ENCODE measurements around the gene NOP53.
"Not testable (repeated sequence)": the region's sequence is repeated elsewhere in the genome, so short reads cannot be mapped to it uniquely, and the experiment has no call there.

NOP53 gene

GRCh38 chr19:47755065-47755761, 9.9 kb downstream of the NOP53 start:
- no peak for DNase-seq

DNA sequence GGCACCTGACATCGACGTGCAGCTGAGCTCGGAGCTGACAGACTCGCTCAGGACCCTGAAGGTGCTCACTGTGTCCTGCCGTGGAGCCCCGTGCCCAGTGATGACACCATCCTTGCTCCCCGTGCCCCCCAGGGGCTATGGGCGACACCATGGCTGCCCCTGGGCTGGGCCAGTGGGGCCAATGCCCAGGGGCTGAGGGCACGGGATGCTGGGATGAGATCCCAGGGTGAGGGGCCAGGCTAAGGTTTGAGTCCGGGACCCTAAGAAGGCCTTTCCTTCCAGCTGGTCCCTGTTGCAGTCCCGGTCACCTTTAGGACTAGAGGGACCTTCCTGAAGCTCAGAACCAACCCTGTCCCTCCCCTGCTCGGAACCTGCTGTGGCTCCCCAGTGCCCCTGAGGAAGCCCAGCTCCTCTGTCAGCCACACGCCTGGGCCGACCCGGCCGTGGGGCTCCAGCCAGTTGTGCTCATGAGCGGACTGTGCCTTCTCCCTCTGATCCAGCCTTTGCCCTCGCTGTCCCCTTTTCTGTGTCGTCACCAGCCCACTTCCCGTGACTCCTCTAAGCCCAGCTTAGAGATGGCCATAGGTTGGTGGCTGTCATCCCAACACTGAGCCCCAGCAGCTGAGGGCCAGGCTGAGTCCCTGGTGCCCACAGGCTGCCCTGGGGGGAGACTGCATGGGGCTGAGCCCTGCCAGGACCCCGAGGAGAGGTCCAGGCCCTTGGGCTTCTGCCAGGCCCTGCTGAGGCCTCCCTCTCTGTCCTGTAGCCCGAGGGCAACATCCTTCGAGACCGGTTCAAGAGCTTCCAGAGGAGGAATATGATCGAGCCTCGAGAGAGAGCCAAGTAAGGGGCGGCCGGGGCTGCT, 10.6 kb downstream of the NOP53 start:
- no peak for DNase-seq

DNA sequence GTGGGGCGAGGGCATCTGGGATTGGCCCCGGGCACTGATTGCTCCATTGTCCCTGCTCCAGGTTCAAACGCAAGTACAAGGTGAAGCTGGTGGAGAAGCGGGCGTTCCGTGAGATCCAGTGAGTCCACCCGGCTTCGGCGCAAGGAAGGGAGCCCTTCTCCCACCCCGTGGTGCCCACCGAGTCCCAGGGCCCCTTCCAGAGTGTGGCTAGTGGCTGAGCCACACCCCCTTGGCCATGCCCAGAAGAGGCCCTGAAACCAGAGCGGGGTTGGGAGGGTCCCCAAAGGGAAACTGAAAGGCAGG, 11.2 kb downstream of the NOP53 start:
- no peak for DNase-seq

DNA sequence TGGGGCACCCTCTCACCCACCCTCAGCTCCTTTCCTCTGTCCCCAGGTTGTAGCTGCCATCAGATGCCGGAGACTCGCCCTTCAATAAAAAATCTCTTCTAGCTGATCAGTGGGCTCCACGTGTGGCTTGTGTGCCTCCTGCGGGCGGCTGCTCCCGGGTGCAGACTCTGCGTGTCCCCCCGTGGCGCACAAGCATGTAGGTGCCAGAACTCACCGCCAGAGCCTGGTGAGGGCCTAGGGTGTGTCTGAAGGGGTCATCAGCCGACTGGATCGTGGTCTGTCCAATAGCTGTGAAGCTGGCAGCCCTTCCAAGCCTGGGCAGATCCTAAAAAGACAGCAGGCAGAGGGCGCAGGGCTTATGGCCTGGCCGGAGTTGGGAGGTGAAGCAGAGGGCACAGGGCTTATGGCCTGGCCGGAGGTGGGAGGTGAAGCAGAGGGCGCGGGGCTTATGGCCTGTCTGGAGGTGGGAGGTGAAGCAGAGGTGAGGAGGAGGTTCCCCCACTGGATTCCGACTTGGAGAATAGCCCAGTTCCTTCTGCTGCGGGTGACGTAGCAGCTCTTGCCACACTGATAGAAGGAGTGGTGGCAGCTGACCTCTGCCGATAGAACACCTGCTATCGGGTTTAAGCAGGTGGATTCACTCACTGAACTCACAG, 11.7 kb downstream of the NOP53 start:
- DNase-seq = no peak

DNA sequence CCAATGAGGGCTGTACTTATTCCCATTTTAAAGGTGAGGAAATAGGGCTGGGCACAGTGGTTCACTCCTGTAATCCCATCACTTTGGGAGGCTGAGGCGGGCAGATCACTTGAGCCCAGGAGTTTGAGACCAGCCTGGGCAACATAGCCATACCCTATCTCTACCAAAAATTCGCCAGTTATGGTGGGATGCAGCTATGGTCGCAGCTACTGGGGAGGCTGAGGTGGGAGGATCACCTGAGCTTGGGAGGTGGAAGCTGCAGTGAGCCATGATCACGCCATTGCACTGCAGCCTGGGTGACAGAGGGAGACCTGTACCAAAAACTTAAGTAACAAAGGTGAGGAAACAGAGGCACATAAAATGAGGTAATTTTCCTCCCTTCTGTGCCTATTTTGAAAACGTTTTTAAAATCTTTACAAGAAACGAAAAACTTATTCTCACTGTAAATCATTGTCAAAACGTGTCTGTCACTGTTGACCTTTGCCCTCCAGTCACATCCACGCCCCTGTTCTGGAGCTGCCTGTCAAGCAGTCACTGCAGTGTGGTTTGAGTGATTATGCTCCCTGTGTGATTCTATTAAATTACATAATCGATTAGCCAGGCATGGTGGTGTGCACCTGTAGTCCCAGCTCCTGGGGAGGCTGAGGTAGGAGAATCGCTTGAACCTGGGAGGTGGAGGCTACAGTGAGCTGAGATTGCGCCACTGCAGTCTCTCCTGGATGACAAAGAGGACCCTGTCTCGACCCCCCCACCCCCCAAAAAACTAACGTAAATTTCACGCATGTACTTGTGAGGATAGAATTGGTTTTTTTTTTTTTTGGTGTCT, 12.5 kb downstream of the NOP53 start:
- no peak for DNase-seq

DNA sequence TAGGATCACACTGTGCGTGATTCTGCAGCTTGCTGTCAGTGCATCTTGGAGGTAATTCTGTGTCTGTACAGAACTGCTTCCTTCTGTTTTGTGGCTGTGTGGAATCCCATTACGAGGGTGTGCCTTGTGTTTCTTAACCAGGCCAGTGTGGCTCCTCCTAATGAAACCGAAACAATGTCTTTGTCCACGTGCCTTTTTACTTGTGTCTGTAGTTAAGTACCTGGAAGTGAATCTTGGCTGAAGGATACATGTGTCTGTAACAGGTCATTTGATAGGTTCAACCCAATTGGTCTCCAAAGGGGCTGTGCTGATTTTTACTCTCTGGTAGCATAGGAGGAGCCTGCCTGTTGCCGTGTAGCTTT, 13.1 kb downstream of the NOP53 start:
- no peak for DNase-seq

GRCh38 chr19:47760632-47760999, 15.3 kb downstream of the NOP53 start:
- DNase-seq = no peak

GRCh38 chr19:47761566-47761965, 16.2 kb downstream of the NOP53 start:
- DNase-seq = no peak

DNA sequence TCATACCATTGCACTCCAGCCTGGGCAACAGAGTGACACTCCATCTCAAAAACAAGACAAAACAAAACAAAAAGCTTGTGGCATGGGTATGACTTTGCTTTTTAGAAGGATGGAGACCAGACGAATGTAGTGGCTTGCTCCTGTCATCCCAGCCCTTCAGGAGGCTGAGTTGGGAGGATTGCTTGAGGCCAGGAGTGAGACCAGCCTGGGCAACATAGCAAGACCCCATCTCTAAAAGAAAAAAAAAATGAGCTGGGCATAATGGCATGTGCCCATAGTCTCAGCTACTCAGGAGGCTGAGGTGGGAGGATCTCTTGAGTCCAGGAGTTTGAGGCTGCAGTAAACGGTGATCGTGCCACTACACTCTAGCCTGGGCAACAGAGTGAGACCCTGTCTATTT, 16.8 kb downstream of the NOP53 start:
- DNase-seq = no peak

DNA sequence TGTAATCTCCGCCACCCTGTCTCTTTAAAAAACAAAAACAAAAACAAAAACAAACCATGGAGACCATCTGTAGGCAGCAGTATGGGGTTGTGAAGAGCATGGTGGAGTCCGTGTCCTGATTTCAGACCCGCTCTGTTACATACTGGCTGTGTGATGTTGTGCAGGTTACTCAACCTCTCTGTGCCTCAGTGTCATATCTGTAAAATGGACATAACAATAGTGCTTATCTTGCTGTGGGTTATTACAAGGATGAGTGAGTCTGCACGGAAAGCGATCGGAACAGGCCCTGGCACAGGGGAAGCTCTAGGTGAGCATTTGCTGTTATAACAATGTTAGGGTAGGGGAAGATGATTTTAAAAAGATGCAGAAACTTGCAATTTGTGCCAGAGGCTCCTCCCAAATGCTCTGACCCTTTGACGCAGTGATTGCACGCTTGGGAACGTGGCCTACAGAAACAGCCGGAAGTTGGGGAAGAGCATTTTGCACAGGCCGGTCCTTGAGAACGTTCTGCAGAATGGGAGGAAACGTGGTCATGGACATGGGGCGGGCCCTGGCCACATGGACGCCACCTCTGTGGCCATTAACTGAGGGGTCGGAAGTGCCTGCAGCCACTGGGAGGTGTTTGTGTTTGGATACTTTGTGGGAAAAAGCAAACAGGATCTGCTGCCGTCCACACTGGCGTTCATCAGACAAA, 17.4 kb downstream of the NOP53 start:
- DNase-seq = no peak

DNA sequence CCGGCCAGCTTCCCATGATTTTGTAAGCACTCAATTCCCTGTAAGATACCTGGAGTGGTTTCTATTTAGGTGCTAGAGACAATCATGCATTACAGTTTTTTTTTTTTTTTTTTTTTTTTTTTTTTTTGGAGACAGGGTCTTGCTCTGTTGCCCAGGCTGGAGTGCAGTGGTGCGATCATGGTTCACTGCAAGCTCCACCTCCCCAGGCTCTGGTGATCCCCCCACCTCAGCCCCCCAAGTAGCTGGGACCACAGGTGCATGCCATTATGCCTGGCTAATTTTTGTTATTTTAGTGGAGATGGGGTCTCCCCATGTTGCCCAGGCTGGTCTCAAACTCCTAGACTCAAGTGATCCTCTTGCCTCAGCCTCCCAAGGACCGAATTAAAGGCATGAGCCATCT, 19.4 kb downstream of the NOP53 start:
- DNase-seq = not testable (repeated sequence)

DNA sequence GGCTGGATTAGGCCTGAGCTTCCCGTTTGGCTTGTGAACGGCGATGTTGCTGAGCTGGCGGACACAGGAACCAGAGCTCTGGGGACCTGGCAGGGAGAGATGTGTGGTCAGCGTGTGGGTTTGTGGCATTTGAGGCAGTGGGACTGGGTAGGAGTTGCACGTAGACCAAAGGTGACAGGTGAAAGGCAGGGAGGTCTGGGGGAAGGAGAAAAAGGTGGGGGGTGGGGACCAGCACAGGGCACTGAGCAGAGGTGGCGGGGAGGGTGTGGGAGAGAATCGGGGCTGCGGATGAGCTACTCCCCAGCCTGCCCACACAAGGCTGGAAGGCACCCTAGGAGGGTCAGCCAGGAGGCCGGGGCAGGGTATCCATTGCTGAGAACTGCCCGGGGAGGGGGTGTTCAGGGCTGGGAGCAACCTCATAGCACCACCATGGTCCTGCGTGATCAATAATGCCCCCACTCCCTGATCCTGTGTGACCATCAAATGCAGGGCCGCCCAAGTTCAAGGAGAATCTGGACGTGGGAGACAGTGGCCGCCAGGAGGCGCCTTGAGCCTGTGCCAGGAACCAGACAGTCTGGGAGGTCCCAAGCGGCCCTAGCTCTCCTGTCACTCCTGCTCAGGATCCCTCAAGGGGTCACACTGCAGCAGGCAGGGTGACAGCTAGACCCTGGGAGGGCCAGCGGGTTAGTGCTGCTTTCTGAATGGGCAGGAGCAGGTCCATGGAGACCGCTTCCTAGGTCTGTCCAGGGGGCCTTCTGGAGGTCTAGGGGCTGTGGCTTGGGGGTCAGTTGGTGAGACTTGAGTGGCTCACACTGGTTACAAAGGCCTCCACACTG, 20.4 kb downstream of the NOP53 start:
- DNase-seq = peak; percentile 49 to 59

GRCh38 chr19:47766359-47766620, 20.9 kb downstream of the NOP53 start:
- no peak for DNase-seq

DNA sequence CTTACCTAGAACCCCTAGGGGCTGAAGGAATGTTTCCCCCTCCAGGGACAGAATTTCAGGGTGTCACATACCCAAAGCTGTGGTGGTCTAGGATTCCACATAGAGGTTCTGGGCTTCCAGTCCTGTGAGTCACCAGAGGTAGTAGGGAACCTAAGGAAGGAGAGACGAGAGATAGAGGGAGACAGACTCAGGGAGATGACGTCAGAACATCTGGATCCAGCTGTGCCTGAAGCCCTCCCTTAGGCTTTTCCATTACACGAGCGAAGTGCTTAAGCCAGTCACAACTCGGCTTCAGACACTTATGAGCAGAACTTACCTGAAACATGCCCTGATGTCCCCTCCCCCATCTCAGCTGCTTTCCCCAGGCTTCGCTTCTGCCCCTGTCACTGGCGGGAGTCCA, 21.3 kb downstream of the NOP53 start:
- no peak for DNase-seq

DNA sequence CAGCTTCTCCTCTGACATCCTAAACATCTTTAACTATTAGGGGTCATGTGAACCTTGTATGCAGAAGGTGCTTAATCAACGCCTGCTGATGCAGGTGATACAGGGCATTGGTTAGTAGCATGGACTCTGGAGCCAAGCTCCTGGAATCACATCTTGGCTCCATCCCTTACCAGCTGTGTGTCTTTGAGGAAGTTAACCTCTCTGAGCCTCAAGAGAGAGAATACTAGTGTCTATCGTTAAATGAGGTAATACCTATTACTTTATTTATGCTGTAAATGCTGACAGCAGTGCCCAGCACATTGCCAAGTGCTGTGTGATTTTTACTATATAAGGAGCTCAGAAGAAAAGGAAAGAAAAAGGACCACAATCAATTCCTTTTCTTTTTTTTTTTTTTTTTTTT, 22.0 kb downstream of the NOP53 start:
- no peak for DNase-seq

- no peak for DNase-seq
Measured at GRCh38 chr19:47768604-47769003, 23.3 kb downstream of the NOP53 start.

DNA sequence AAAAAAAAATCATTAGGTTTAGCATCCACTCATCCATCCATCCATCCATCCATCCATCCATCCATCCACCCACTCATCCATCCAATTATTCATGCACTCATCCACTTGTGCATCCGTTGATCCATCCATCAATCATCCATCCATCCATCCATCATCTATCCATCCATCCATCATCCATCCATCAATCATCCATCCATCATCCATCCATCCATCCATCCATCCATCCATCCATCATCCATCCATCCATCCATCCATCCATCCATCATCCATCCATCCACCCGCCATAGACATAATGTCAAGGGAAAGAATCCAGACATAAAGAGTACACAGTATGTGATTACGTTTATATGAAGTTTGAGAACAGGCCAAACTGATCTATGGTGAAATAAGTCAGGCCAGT, 24.2 kb downstream of the NOP53 start:
- no peak for DNase-seq

- not testable (repeated sequence) for DNase-seq
Measured at GRCh38 chr19:47771291-47771690, 25.9 kb downstream of the NOP53 start.

GRCh38 chr19:47776568-47776967, 31.2 kb downstream of the NOP53 start:
- no peak for DNase-seq

DNA sequence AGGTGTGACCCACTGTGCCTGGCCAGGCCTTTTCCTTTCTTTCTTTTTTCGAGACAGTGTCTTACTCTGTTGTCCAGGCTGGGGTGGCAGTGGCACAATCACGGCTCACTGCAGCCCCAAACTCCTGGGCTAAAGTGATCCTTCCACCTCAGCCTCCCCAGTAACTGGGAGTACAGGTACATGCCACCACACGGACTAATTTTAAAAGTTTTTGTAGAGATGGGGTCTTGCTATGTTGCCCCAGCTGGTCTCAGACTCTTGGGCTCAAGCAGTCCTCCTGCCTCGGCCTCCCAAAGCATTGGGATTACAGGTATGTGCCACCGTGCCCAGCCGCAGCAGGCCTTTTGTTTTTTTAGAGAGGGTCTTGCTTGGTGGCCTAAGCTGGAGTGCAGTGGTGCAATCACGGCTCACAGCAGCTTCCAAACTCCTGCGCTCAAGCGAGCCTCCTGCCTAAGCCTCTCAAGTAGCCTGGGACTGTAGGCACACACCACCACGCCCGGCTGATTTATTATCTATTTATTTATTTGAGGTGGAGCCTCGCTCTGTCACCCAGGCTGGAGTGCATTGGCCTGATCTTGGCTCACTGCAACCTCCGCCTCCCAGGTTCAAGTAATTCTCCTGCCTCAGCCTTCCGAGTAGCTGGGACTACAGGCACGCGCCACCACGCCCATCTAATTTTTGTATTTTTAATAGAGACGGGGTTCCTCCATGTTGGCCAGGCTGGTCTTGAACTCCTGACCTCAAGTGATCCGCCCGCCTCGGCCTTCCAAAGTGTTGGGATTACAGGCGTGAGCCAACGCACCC, 32.1 kb downstream of the NOP53 start:
- DNase-seq = not testable (repeated sequence)
